Hepatic stellate cell (primary cell): ENCODE results near the gene TBC1D3K.
"Not testable (repeated sequence)": the region's sequence is repeated elsewhere in the genome, so short reads cannot be mapped to it uniquely, and the experiment has no call there.

Experiments used
- DNase-seq: peaks from one replicate; pipeline ENCODE4 v3.0.0; 2011; ENCODE audit warnings: low spot score

TBC1D3K gene

GRCh38 chr17:37924115-37924514, at the start of gene TBC1D3K:
TSS of gene TBC1D3K (plus strand) at chr17:37924415. CDS start at chr17:37926000, 1,585 bp downstream.
- not testable (repeated sequence) for DNase-seq

- DNase-seq, result no peak
Measured at GRCh38 chr17:37884516-37884915, 39.7 kb upstream of the TBC1D3K start.

- DNase-seq, result no peak
Measured at GRCh38 chr17:37885136-37885535, 39.1 kb upstream of the TBC1D3K start.

GRCh38 chr17:37888881-37889280, 35.3 kb upstream of the TBC1D3K start:
- DNase-seq, result no peak

GRCh38 chr17:37896961-37897360, 27.3 kb upstream of the TBC1D3K start:
- DNase-seq, result not testable (repeated sequence)
